ENCODE results near the gene CORO7. TPM values are rescaled to one million over a fixed set of nuclear protein-coding genes. Genes with fewer than 3 reads are reported as not detected.
A peak's percentile ranks its signal among the peaks of the same experiment; 100 is the strongest.

The CORO7 gene
- total and polyA plus RNA-seq, 9 of the 15 experiments (the other 6 are each of a cell fraction or from before 2014, with no cell fraction given) = 0.45 to 77.2 (median 18.7) TPM

DNA sequence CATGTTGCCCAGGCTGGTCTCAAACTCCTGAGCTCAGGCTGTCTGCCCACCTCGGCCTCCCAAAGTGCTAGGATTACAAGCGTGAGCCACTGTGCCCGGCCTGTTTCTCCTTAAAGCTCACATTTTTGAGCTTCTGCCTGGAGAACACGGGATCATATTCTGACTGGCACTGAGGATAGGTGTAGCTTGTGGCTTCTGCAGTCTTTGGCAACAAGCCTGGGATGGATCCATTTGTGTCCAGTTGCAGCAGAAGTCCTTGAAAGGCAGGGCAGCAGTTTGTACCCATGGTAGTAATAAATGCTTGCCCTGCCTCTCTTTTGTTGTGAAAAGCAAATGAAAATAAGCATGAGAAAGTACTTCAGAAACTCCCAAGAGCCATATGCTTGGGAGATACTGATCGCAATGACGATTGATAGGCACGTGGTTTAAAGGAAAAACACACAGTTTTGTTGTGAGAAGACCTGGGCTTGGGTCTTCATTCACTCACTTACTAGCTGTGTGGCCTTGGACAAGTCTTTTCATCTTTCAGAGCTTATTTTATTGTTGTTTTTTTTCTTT is 3.1 kb upstream of the CORO7 start:
- no peak for DNase-seq (ENCODE audit: extremely low read depth in 1 of 4, low spot score in 3 of 4)
- H2AFZ ChIP-seq (ENCODE audit: low read depth, low read length) = peak overlapping the region; percentile 68
- H3K4me3 ChIP-seq = no peak overlapping the region
- peaks cover 22% of the 10 kb centered on the region for H3K79me2 ChIP-seq (ENCODE audit: control insufficient read depth, insufficient read depth, low read length)
- intact Hi-C loops (cut with micrococcal nuclease) = loop anchor here (10.0 kb wide), 1 partner anchor 535 kb away; the partner anchor contains the start of gene SEC14L5
- H3K27ac ChIP-seq (ENCODE audit: extremely low read depth, low read depth, low read length) = no peak overlapping the region
- no TSS peak for BruUV-seq (replicated peaks)
- no peak overlapping the region for H3K4me2 ChIP-seq (ENCODE audit: insufficient read depth, low read length)
- peaks cover 13% of the 10 kb centered on the region for H4K20me1 ChIP-seq (replicated peaks; ENCODE audit: control insufficient read depth, insufficient read depth, low read length)
- no peaks in the 10 kb centered on the region for H3K27me3 ChIP-seq (ENCODE audit: control insufficient read depth in 2 of 2, insufficient read depth in 2 of 2, low read length in 2 of 2)
- CTCF ChIA-PET (ENCODE audit: low intra/inter-chr PET ratio) = no interaction called here
- POLR2A ChIA-PET = interaction anchor here (0.6 to 1.0 kb wide), 5 partner anchors 9 to 68 kb away, joined by 3 read pairs; partner anchors contain the start of genes NMRAL1 and PAM16
- no peak for FAIRE-seq
- TF ChIP-seq, protein P1, sequence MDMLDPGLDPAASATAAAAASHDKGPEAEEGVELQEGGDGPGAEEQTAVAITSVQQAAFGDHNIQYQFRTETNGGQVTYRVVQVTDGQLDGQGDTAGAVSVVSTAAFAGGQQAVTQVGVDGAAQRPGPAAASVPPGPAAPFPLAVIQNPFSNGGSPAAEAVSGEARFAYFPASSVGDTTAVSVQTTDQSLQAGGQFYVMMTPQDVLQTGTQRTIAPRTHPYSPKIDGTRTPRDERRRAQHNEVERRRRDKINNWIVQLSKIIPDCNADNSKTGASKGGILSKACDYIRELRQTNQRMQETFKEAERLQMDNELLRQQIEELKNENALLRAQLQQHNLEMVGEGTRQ (CRISPR knock-in tag; IDR thresholded peaks at IDR 0.05) = peak; percentile 11; the same call in 1 of the 2 replicates
- peak; percentile 9 for TF ChIP-seq MEIS2 (IDR thresholded peaks at IDR 0.05; ENCODE audit: partially characterized antibody)
- no peak for TF ChIP-seq ZNF778 (CRISPR knock-in tag; IDR thresholded peaks at IDR 0.05)
- peak; percentile 49; the same call in 1 of the 2 replicates for TF ChIP-seq RAD51 (IDR thresholded peaks at IDR 0.05; ENCODE audit: borderline replicate concordance, low read depth)
- TF ChIP-seq, protein P2, sequence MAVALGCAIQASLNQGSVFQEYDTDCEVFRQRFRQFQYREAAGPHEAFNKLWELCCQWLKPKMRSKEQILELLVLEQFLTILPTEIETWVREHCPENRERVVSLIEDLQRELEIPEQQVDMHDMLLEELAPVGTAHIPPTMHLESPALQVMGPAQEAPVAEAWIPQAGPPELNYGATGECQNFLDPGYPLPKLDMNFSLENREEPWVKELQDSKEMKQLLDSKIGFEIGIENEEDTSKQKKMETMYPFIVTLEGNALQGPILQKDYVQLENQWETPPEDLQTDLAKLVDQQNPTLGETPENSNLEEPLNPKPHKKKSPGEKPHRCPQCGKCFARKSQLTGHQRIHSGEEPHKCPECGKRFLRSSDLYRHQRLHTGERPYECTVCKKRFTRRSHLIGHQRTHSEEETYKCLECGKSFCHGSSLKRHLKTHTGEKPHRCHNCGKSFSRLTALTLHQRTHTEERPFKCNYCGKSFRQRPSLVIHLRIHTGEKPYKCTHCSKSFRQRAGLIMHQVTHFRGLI (CRISPR knock-in tag; IDR thresholded peaks at IDR 0.05) = no peak
- TF ChIP-seq, protein P3, sequence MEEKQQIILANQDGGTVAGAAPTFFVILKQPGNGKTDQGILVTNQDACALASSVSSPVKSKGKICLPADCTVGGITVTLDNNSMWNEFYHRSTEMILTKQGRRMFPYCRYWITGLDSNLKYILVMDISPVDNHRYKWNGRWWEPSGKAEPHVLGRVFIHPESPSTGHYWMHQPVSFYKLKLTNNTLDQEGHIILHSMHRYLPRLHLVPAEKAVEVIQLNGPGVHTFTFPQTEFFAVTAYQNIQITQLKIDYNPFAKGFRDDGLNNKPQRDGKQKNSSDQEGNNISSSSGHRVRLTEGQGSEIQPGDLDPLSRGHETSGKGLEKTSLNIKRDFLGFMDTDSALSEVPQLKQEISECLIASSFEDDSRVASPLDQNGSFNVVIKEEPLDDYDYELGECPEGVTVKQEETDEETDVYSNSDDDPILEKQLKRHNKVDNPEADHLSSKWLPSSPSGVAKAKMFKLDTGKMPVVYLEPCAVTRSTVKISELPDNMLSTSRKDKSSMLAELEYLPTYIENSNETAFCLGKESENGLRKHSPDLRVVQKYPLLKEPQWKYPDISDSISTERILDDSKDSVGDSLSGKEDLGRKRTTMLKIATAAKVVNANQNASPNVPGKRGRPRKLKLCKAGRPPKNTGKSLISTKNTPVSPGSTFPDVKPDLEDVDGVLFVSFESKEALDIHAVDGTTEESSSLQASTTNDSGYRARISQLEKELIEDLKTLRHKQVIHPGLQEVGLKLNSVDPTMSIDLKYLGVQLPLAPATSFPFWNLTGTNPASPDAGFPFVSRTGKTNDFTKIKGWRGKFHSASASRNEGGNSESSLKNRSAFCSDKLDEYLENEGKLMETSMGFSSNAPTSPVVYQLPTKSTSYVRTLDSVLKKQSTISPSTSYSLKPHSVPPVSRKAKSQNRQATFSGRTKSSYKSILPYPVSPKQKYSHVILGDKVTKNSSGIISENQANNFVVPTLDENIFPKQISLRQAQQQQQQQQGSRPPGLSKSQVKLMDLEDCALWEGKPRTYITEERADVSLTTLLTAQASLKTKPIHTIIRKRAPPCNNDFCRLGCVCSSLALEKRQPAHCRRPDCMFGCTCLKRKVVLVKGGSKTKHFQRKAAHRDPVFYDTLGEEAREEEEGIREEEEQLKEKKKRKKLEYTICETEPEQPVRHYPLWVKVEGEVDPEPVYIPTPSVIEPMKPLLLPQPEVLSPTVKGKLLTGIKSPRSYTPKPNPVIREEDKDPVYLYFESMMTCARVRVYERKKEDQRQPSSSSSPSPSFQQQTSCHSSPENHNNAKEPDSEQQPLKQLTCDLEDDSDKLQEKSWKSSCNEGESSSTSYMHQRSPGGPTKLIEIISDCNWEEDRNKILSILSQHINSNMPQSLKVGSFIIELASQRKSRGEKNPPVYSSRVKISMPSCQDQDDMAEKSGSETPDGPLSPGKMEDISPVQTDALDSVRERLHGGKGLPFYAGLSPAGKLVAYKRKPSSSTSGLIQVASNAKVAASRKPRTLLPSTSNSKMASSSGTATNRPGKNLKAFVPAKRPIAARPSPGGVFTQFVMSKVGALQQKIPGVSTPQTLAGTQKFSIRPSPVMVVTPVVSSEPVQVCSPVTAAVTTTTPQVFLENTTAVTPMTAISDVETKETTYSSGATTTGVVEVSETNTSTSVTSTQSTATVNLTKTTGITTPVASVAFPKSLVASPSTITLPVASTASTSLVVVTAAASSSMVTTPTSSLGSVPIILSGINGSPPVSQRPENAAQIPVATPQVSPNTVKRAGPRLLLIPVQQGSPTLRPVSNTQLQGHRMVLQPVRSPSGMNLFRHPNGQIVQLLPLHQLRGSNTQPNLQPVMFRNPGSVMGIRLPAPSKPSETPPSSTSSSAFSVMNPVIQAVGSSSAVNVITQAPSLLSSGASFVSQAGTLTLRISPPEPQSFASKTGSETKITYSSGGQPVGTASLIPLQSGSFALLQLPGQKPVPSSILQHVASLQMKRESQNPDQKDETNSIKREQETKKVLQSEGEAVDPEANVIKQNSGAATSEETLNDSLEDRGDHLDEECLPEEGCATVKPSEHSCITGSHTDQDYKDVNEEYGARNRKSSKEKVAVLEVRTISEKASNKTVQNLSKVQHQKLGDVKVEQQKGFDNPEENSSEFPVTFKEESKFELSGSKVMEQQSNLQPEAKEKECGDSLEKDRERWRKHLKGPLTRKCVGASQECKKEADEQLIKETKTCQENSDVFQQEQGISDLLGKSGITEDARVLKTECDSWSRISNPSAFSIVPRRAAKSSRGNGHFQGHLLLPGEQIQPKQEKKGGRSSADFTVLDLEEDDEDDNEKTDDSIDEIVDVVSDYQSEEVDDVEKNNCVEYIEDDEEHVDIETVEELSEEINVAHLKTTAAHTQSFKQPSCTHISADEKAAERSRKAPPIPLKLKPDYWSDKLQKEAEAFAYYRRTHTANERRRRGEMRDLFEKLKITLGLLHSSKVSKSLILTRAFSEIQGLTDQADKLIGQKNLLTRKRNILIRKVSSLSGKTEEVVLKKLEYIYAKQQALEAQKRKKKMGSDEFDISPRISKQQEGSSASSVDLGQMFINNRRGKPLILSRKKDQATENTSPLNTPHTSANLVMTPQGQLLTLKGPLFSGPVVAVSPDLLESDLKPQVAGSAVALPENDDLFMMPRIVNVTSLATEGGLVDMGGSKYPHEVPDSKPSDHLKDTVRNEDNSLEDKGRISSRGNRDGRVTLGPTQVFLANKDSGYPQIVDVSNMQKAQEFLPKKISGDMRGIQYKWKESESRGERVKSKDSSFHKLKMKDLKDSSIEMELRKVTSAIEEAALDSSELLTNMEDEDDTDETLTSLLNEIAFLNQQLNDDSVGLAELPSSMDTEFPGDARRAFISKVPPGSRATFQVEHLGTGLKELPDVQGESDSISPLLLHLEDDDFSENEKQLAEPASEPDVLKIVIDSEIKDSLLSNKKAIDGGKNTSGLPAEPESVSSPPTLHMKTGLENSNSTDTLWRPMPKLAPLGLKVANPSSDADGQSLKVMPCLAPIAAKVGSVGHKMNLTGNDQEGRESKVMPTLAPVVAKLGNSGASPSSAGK (IDR thresholded peaks at IDR 0.05) = peak; percentile 38; the same call in 1 of the 2 replicates
- peaks cover 3% of the 10 kb centered on the region; the same call in 1 of the 3 replicates for H3K36me3 ChIP-seq (ENCODE audit: control insufficient read depth, insufficient read depth, low read length)
- H3K9me3 ChIP-seq (replicated peaks; ENCODE audit: control insufficient read depth, insufficient read depth, low read depth, low read length) = no peaks in the 10 kb centered on the region
- peaks cover 17 to 35% of the 10 kb centered on the region in 2 experiments; a peak in 4 of 5 replicates for H3K4me1 ChIP-seq (replicated peaks in 1 of 2; ENCODE audit: control insufficient read depth in 2 of 2, insufficient read depth in 2 of 2, low read length in 2 of 2)
- no peak for ATAC-seq
- peak overlapping the region in 1 of 2 experiments; percentile 3; a peak in 1 of 4 replicates for H3K9ac ChIP-seq (ENCODE audit: insufficient read depth in 1 of 2, low read depth in 2 of 2, low read length in 2 of 2)
- 36% methylated on average over 7 of the region's 7 CpGs for WGBS (ENCODE audit: insufficient coverage, low coverage, missing lambda C conversion rate)
- in situ Hi-C loops (cut with MboI) = no loop called here
- H3K9me1 ChIP-seq (ENCODE audit: control insufficient read depth, insufficient read depth, low read length) = no peaks in the 10 kb centered on the region

All from K562 (cell line).